Suppressor macrophage (primary cell): ENCODE measurements around the gene S100P.
A peak's percentile ranks its signal among the peaks of the same experiment; 100 is the strongest.
"Not testable (repeated sequence)": the region's sequence is repeated elsewhere in the genome, so short reads cannot be mapped to it uniquely, and the experiment has no call there.

Source experiments
- DNase-seq, 4 experiments: peaks; one replicate each; pipeline ENCODE4 v3.0.0-alpha.2; 2020 to 2022
- total RNA-seq, 17 experiments: gene quantifications; one replicate each; lab custom pipeline; 2026; ENCODE audit warnings: mixed read lengths in 6 of 17, inconsistent platforms in 3 of 17; lab: John Stamatoyannopoulos, UW

Gene S100P
- 0 to 1.0 (median 0.18) reads per million in 17 experiments for total RNA-seq

DNA sequence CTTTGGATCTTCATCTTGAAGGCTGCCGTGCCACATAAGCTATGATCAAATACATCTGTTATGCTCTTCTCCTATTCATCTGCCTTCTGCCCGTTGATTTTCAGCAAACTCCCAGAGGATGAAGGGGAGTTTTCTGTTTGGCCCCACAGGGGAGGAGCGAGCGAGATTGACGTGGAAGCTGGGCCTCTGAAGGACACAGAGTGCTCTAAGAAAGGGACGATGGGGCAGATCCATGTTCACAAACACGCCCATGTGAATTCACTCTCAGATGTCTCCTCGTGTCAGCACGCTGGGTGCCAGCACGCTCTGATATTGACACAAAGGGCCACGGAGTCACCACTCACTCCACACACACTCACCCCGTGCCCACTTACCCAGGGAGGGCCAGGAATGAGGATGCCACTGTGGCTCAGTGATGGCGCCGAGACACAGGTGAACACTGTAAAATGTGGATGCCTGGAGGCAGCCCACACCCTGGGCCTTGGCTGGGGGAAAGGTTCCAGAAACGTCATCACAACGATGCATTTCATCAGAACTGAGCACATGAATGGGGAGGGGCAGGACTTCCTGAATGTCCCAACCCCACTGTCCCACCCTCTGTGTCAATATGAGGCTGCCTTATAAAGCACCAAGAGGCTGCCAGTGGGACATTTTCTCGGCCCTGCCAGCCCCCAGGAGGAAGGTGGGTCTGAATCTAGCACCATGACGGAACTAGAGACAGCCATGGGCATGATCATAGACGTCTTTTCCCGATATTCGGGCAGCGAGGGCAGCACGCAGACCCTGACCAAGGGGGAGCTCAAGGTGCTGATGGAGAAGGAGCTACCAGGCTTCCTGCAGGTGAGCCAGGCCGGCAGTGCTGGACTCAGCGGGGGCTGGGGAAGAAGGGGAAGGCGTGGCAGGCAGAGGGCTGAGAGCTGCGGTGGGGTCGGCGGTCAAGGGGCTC, at the start of gene S100P:
TSS of gene S100P (plus strand) at position 648 of the 946 bp plus-strand sequence. CDS start at position 703, 55 bp downstream.
- DNase-seq, result peak in 1 of 4 experiments; percentile 17

DNA sequence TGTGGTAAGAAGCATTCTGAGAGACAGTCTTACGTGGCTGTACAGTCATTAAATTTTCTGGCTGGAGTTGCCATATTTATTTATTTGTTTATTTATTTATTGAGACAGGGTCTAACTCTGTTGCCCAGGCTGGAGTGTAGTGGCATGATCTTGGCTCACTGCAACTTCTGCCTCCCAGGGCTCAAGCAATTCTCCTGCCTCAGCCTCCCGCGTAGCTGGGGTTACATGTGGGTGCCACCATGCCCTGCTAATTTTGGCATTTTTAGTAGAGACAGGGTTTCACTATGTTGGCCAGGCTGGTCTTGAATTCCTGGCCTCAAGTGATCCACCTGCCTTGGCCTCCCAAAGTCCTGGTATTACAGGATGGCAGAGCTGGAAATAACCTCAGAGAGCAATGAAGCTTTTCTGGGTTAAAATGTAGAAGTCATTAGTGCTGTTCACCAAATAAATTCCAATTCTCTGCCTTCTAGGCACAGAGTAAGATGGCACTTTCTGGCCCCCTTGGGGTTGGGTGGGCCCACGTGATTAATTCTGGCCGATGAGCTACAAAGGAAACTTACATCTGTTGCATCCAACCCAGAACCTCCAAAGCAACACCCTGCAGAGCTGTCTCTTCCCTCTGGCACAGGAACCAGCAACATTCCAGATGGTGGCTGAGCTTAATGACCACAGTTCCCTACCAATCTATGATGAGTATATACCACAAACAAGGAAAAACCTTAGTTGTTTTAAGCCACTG, 48.7 kb upstream of the S100P start:
- no peak for DNase-seq

DNA sequence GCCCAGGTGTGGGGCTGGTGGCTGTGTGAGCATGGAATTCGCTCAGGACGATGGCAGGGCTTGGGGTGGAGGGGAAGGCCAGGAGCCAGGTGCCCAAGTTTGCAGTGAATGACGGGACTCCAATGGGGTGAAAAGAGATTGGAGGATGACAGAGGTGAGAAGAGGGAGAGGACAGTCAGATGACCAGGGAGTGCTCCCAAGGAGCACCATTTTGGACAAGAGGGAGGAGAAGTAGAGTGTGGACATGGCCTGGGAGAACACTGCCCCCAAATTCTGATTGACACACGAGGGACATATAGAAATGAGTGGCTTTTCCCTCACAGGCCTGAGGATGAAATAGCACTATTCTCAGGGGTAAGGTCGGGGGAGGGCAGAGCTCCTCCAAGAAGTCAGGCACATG, 46.5 kb upstream of the S100P start:
- no peak for DNase-seq

DNA sequence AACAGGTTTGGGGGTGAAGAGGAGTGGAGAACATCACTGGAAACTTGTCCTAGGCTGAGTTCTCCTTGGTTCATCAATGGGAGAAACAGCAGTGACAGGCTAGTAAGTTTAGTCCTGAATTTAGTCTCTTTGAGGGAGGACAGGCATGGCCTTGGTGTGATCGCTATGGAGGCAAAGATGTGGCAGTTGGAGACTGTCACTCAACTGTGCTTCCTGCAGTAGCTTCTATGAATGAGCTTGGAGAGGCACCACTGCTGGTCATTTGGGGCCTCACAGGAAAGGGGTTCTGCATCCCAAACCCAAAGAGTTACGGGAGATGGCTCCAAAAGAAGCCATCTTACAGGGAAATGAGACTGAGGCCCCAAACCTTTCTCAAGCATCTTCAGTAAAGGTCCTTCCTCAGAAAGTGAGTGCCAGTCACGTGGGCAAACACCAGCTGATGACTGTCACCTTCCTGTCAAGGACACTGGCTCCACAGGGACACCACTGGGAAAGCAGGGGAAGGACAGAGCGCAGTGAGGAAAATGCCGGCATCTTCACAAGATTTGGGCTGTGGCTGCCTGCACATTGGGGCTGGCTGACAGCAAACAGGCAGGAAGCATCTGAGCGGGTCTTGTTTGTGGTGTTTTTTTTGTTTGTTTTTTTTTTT, 46.0 kb upstream of the S100P start:
- no peak for DNase-seq

DNA sequence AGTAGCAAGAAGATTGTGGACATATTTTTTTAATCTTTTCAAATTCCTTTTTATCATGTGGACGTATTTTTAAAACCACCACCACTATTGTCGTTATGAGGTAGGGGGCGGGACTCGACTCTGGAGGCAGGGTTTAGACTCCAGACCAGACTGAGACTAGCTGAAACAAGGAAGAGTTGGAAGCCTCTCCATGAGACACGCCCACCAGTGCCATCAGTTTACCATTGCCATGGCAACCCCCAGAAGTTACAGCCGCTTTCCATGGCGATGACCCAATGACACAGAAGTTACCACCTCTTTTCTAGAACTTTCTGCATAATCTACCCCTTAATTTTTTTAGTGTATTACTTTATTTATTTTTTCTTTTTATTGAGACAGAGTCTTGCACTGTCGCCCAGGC, 44.5 kb upstream of the S100P start:
- DNase-seq, result no peak

DNA sequence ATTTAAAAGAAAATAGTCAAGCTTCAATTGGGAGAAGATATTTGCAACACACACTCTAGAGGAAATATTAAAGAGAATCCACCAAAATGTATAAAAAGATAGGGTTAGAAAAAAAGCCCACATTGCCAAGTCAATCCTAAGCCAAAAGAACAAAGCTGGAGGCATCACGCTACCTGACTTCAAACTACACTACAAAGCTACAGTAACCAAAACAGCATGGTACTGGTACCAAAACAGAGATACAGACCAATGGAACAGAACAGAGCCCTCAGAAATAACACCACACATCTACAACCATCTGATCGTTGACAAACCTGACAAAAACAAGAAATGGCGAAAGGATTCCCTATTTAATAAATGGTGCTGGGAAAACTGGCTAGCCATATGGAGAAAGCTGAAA, 39.5 kb upstream of the S100P start:
- DNase-seq, result not testable (repeated sequence)

DNA sequence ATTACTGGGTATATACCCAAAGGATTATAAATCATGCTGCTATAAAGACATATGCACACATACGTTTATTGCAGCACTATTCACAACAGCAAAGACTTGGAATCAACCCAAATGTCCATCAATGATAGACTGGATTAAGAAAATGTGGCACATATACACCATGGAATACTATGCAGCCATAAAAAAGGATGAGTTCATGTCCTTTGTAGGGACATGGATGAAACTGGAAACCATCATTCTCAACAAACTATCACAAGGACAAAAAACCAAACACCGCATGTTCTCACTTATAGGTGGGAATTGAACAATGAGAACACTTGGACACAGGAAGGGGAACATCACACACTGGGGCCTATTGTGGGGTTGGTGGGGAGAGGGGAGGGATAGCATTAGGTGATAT, 38.4 kb upstream of the S100P start:
- not testable (repeated sequence) for DNase-seq

DNA sequence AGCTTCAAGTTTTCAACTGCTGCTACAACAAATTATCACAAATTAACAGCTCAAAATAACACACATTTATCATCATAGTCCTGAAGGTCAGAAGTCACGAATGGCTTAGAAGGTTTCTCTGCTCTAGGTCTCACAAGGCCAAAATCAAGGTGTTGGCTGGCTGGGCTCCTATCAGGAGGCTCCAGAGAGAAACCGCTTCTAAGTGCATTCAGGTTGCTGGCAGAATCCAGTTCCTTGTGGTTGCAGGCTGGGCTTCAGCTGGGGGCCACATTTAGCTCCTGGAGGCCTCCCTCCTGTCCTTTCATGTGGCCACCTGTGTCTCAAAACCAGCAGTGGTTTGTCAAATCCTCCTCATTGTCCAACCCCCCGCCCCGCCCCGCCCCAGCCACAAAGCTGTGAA, 37.8 kb upstream of the S100P start:
- no peak for DNase-seq

DNA sequence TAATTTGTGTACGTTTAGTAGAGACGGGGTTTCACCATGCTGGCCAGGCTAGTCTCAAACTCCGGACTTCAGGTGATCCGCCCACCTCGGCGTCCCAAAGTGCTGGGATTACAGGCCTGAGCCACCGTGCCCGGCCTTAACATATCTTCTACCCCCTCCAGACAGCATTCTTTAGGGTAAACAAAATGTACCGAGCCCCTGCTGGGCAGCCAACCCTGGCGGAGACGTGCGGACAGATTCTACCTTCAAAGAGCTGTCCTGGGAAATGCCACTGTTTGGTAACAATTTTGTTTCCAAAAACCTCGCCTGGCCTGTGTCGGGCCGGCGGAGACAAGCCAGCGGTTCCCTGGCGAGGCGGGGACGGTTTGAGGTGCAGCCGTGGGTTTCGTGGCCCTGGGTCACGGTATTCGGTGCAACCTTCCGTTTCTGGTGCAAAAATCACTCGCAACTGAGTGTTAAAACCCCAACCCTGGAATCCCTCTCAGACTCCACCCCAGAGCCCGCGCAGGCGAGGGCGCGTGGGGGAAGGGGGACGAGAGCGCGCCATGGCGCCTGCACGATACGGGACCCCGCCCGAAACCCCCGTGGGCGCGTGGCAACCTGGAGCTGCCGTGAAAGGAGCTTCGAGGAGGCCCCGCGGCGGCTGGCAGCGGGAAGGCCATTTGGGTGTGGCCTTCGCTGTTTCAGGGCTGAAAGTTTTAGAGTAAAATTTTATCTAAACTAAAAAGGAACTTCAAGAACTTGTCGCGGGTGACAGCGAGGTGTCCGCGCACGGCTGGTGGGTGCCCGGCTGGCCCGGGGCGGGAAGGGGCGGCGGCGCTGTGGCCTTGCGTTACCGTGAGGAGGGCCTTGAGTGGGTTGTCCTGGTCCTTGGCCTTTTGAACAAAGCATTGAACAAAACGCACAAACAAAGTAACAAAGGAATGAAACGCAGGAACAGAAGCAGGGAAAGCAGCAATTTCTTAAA, 36.2 kb upstream of the S100P start:
- DNase-seq, result no peak

DNA sequence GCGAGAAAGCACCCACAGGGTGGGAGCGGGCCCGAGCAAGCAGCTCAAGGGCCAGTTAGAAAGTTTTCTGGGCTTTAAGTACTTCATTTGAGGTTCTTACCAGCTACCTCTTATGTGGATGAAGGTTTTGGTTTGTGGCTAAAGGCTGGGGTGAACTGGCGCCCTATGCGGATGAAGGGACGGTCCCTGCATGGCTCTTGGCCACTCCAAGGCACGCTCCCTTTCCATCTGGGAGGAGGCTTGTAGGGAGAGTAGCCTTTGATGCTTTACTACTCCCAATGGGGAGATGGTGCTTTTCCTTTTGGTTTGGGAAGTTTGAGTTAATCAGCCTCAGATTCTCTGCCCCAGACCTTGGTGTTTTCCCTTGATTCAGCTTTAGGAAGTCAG, 35.5 kb upstream of the S100P start:
- no peak for DNase-seq

DNA sequence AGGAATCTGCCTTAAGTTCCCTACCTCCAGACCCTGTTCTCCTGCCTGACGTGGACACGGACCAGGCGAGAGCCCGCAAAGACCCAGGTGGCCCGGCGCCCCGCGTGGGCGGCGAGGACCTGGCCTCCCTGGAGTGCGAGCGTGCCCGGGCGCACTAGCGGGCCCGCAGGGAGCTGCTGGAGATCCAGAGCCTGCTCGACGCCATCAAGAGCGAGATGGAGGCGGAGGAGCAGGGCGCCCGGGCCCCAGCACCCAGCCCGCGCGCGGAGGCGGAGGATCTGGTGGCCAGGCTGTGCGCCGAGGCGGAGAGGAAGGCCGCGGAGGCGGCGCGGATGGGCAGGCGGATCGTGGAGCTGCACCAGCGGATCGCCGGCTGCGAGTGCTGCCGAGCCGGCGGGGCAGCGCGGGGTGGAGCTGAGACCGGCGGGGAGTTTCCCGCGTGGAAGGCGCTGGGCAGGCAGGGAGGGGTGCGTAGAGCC, 35.0 kb upstream of the S100P start:
- peak; percentile 35 to 68 (median 52) for DNase-seq

DNA sequence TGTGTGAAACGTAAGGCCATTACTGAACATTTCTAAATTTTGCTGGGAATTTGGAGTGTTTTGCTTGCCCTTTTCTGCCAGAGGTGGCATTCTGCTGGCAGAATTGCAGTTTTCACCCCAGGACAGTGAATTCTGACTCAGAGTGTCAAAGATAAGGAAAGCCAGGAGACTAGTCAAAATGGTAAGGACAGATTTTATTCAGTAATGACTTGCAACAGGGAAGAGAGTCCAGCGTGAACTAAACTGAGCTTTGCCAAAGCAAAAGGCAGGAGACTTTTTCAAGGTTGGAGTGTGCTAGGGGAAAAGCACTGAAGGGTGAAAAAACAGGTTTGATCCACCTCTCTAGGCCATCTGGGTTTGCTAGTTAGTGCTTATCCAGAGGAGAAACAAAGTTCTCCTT, 33.8 kb upstream of the S100P start:
- no peak for DNase-seq

DNA sequence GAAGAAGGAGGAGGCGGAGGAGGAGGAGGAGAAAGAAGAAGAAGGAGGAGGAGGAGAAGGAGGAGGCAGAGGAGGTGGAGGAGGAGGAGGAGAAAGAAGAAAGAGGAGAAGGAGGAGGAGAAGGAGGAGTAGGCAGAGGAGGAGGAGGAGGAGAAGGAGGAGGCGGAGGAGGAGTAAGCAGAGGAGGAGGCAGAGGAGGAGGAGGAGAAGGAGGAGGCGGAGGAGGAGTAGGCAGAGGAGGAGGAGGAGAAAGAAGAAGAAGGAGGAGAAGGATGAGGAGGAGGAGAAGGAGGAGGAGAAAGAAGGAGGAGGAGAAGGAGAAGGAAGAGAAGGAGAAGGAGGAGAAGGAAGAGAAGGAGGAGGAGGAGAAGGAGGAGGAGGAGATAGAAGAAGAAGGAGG, 33.2 kb upstream of the S100P start:
- DNase-seq, result no peak

DNA sequence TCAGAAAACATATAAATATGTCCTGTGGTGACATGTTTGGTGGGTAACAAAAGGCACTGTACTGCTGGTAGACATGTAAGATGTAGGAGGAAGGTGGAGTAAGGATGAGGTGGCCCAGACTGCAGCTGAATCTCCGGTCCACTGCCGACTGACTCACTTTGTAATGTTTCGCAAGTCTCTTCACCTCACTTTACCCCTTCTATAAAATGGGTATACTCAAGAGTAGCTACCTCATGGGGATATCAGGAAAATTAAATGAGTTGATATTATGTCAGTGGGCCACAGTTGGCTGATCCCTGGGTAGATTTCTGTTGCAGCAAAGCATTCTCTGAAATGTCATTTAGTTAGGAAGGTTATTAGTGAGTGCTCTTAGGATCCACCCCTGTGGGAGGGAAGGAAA, 31.1 kb upstream of the S100P start:
- no peak for DNase-seq

DNA sequence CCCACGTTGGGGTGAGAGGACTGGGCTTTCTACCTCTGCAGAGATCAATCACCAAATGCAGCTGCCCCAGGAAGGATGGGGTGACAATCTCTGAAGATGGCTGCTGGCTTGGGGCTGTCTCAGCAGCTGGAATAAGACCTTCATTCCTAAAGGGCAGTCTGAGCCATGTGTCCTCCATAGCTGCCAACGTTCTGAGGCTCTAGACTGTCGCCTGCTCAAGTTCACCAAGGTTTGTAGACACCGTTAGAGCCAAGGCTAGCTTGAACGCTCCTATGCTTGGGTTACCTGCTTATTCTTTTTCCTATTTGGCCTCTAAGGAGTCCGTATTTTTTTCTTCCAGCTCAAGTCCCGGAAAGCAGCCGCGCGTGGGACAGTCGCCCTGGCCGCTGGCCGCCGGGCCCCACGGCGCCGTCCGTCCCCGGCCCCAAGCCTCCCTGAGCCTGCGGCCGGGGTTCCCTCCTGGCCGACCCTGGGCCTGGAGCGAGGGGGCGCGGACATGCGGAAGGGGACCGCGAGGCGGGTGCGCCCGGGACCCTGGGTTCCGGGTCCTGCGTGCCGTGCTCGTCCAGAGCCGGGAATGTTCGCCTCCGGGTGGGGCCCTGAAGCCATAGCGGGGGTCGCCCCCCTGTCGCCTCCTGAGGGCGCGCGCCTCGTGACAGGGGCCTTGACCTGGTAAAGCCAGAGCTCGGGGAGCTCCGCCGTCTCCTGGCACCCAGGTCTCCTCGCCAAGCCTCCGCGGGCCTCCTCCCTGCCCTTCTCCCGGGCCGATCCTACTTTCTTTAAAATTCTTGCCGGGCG, 29.9 kb upstream of the S100P start:
- DNase-seq, result no peak

DNA sequence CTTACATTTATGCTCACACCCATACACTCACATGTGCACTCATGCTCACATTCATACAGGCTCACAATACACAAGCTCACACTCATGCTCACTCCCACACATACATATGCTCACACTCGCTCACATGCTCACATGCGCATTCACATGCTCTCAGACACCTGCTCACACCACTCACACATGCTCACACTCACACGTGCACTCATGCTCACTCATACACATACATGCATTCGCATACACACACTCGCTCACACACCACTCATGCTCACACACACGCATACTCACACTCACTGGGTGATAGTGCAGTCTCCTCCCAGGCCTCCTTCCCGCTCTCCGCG, 28.4 kb upstream of the S100P start:
- DNase-seq, result no peak

DNA sequence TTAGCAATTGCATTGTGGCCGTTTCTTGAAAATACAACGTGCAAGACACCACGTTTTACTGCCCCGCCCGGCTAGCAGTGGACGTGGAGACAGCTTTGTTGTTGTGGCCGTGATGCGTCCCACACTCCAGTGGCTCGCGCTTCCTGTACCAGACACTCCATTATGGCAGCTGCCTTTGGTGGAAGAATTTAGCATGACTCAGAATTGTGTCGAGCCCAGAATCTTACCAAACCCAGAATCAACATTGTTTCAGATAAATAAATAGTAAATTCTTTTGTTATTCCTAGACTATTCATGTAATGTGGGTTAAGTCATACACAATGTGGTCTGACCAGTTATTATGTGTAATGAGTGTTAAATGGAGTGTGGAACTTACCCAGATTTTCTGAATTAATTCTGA, 25.3 kb upstream of the S100P start:
- no peak for DNase-seq

DNA sequence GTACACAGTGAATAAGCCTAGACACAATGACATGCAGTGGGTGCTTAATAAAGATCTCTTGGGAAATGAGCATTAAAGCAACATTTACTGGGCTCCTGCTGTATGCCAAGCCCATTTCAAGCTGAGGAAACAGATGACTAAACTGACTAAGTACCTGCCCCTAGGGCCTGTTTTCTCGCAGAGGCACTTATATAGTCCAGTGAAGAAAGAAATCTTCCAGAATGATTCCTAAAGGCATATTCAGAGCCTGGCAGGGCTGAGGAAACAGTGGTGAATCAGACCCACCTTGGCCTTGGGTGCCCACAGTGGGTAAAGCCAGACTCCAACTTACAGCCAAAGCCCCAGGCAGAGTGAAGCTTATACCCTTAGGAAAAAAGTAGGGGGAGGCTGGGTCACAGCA, 22.0 kb upstream of the S100P start:
- DNase-seq, result no peak

DNA sequence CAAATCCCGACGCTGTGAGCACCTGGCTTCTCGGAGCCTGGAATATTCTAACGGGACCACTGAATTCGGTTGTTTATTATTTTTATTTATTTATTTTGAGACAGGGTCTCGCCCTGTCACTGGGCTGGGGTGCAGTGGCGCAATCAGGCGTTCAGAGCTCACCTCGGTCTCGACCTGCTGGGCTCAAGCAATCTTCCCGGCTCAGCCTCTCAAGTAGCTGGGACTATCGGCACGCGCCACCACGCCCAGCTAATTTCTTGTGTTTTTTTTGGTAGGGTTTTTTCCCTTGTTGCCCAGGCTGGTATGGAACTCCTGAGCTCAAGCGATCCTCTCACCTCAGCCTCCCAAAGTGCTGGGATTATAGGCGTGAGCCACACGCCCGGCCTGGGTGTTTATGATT, 21.5 kb upstream of the S100P start:
- DNase-seq, result no peak

DNA sequence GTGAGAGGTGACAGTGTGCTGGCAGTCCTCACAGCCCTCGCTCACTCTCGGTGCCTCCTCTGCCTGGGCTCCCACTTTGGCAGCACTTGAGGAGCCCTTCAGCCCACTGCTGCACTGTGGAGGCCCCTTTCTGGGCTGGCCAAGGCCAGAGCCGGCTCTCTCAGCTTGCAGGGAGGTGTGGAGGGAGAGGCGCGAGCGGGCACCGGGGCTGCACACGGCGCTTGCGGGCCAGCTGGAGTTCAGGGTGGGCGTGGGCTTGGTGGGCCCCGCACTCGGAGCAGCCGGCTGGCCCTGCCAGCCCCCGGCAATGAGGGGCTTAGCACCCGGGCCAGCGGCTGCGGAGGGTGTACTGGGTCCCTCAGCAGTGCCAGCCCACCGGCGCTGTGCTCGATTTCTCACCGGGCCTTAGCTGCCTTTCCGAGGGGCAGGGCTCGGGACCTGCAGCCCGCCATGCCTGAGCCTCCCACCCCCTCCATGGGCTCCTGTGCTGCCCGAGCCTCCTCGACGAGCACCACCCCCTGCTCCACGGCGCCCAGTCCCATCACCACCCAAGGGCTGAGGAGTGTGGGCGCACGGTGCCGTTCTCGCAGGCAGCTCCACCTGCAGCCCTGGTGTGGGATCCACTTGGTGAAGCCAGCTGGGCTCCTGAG, 21.0 kb upstream of the S100P start:
- not testable (repeated sequence) for DNase-seq
